GM21447 (cell line): Measurements from ENCODE around the gene KRT71.

Experiments used
- ATAC-seq: cut with Tn5 transposase; IDR thresholded peaks from one replicate; pipeline ENCODE4 v1.9.1; 2021; ENCODE audit not compliant: unreplicated experiment

The KRT71 gene

DNA sequence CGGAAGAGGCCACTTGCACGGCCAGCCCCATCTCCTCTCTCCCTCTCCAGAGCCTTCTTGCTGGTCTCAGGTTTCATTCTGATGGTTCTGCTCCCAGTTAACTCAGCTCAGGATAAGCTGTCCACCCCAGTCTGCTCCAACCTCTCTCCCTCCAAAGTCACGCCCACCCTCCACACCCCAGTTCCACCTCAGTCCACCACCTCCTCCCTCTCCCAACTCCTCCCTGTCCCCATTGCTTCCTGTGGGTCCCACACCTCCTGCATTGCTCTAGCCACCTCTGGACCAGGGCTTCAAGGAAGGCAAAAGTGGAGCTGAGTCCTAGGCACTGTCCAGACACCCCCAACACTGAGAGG is 13.1 kb downstream of the KRT71 start:
- no peak for ATAC-seq

DNA sequence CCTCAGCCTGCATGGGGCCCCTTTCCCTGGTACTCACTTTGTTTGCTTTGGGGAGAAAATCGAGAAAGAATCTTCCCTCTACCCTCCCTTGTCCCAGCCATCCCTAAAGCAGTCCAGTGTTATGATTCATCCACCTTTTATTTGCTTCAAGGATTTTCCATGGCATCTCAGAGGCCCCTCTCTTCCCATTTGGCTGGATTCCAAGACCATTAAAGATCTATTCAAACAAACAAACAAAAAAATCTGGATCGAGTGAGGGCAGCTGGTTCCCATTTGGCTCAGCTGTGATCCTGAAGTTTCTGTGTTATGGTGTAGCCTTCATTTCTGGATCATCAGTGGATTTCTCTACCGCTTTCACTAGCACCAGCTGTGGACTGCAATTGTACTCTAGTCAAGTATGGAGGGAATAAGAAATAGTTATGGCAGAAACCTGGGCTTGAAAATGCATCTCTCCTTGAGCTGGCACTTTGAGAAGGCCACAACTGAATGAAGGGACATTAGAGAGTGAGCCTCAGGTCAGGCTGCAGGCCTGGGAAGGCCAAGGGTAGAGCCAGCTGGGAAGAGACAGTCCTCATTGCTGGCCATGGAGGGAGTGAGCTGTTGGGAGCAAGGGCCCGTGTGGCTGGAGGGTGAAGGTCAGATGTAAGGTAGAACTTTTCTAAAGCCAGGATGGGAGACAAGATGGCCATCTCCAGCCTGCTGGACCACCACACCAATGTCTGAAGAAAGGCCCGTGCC is 13.7 kb downstream of the KRT71 start:
- ATAC-seq, result no peak

DNA sequence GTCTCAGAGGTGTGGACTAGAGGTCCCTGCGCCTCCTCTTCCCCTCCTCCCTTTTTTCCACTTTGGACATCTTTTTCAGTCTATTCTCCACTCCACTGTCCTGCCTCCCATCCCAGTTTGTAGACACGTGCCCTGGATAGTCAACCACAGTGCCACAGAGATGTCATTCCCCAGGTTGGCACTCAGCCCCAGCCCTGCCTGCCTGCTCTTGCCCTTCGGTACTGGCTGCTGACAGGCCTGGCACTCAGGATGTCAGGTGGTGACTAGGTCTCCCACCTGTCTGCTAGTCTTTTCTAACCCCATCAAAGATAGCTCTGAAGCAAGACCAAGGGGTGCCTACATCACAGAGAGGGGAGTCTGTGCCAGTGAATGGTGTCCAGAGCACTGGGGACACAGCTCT is 15.8 kb downstream of the KRT71 start:
- ATAC-seq, result no peak

DNA sequence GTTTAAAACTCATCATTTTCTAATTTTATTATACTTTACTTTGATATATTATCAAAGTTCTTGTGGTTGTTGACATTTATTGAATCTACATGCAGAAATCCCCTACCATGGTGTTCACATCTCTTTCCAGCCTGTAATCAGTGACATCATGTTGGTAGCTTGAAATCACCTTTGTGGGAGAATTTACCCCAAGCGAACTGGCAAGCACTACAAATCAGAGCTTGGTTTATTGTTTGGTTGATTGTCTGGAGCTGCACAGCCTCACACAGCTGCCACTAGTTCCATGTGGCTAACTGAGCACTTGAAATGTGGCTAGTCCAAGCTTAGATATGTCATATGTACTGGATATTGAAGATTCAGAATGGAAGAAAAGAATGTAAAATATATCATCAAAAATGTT is 17.4 kb downstream of the KRT71 start:
- no peak for ATAC-seq

GRCh38 chr12:52534482-52534881 is 18.5 kb downstream of the KRT71 start:
- no peak for ATAC-seq

DNA sequence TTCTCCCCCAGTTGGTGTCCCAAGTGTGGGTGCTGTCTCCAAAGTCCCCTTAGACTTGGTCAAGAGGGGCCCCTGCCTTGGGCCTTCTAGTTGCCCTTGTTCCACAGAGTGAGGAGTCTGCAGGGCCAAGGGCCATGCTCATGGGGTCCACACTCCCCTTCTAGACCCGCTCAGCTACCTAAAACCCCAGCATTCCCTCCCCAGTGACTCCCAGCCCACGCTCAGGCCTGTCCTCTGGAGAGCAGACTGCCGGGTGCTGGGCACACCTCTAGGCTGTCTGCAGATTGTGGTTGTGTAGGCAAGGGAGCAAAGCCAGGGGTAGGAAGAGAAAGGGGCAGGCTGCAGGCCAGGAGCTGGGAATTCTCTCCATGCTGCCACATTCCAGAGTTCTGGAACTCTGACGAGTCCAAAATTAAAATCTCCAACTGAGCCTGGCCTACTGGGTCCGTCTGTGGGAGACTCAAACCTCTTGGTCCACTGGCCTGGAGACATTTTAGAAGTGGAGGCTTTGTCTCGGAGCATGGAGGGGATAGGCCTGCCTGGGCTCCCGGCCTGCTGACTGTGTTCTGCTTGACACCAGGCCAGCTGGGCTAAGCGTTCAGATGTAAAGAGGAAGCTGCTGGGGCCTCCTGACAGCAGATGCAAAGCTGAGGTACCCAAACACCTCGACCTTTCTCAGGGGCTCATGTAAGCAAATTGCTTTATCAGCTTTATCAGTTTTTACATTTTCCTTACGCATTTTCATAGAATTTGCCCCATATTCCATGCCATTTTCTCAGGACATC is 19.1 kb downstream of the KRT71 start:
- ATAC-seq, result no peak

GRCh38 chr12:52532636-52533035 is 20.3 kb downstream of the KRT71 start:
- ATAC-seq, result no peak

DNA sequence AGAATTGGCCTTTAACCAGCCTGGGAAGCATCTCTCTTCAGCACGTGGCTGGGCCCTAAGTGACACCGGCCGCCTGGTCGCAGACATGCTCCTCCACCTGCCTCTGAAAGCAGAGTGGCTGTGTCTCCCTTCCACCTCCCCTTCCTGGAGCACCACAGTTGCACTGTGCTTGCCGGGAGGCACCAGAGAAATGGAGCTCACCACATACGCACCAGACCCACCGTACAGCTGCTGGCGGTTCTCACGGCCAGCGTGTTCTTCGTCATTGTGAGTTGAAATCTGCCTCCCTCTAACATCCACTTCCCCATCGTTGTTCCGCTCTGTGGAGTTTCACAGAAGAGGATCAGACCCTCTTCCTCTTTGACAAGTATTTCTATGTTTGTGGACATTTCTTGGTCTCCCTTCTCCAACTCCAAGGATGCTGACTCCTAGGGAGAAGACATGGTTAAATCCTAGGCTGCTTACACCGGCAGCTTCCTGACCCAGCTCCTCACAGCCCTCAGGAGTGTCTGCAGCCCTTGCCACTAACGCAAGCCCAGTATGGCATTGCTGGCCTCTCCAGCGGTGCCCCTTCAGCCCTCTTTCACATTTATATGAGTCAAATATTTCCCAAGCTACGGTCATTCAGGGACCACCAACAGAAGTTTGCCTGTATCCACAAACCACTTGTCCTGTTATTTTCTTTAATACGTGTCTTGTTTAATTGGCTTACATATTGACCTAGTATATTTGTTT is 21.2 kb downstream of the KRT71 start:
- no peak for ATAC-seq

- no peak for ATAC-seq
These were observed 22.0 kb downstream of the KRT71 start for GRCh38 chr12:52530905-52531304.

GRCh38 chr12:52530366-52530765 is 22.6 kb downstream of the KRT71 start:
- no peak for ATAC-seq

GRCh38 chr12:52529846-52530245 is 23.1 kb downstream of the KRT71 start:
- no peak for ATAC-seq

- no peak for ATAC-seq
These were observed 23.5 kb downstream of the KRT71 start for GRCh38 chr12:52529417-52529816.

- ATAC-seq, result no peak
These were observed 24.3 kb downstream of the KRT71 start for GRCh38 chr12:52528641-52529143.

DNA sequence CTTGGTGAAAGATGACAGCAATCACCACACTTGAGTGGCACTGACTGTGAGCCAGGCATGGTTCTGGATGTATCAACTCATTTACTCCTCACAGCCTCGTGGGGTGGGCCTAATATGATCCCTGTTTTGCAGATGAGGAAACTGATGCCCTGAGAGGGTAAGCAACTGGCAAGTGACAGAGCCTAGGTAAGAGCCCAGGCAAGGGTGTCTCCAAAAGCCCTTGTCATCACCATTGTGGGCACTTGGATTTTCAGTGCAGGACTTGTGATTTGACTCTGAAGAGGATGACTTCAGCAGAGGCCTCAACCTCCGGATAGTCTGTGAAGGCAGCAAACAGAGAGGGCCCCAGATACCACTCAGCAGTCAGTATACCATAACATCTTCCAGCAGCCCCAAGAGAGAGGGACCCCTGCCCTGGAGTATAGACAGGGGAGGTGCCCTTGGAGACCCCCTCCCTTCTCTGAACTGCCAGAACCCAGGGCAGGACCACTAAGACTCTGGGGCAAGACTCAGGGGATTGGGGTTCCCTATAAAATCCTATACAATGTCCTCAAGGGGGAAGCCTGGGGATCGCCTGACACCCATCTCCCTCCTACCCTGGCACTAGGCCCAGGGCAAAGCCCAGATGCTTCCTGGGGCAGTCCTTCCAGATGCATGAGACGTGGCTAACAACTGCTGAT is 25.7 kb downstream of the KRT71 start:
- no peak for ATAC-seq

DNA sequence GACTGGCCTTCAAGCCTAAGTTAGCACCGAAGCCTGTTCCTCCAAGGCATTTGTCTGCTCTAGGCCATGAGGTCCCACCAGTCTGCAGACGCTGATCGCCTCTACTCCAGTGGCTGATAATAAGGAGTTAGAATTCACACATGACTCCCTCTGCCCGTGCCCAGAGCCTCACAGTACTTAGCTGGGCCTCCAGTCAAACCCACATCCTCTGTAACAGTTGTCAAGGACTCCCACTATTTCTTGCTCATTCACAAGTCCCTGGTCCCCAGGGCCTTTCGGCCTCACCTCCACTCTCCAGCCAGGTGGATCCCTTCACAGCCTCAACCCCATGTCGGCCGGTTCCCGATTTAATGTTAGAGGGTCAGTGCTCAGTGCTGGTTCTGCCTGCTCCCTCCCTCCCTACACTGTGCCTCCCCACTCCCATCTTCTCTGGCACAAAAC is 26.4 kb downstream of the KRT71 start:
- no peak for ATAC-seq

GRCh38 chr12:52525661-52526499 is 27.1 kb downstream of the KRT71 start:
- no peak for ATAC-seq

DNA sequence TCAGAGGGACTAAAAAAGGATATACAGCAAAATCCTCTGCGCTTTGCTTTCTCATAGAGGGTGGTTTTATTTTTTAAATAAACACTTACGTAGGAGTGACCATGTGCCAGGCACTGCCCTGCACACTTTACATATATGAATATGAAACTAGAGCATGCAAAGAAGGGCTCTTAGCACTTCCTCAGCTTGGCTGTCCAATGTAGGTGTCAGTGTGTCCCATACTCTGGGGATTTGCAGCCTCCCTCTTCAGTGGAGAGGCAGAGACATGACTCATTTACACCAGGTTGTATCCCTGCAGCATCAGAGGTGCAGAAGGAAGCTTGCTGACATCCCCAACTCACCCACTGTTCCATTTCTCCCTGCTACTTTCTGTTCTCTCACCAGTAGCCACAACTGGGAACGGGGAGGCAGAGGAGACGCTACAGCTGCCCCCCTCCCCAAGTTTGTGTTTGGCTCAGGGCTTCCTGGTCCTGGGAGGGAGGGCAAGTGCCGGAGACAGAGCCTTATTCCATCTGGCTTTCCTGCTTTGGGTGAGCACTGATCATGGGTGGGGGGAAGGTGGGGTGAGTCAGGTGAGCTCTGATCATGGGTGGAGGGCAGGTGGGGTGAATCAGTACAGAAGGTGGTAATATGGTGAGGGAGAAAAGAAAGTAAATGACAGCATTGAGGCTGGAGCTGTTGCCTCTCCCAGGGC is 27.9 kb downstream of the KRT71 start:
- no peak for ATAC-seq

- ATAC-seq, result no peak
These were observed 28.6 kb downstream of the KRT71 start for GRCh38 chr12:52524241-52524897.

DNA sequence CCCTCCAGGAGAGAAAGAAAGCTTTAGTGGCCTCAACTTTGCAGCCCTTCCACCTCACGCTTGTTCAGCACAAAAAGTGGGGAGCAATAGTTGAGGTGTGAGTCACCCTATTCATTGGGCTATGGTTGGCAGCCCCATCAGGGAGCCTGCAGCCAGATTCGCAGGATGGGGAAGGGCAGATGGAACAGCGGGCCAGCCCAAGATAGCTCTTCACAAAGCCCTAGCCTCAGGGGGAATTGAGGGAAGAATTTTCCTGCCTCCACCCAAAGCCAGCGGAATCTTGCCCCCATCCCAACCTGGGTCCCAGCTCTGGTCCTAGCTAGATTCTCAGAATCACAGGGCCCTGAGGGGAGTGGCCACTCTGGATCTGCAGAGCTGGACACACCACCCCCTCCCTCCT is 29.1 kb downstream of the KRT71 start:
- no peak for ATAC-seq
